ENCODE data around the gene SYDE2. TPM values are rescaled to one million over a fixed set of nuclear protein-coding genes. Genes with fewer than 3 reads are reported as not detected.

The SYDE2 gene
- total RNA-seq, 4 donors from 2014 or later: 7.6 to 15.6 (median 10.9) TPM

GRCh38 chr1:85157436-85157835 is 43.4 kb downstream of the SYDE2 start:
- TF ChIP-seq CTCF (IDR thresholded peaks at IDR 0.05; ENCODE audit: low read depth): no peak

GRCh38 chr1:85153149-85153891 is 47.5 kb downstream of the SYDE2 start:
- no peak for TF ChIP-seq CTCF (IDR thresholded peaks at IDR 0.05; ENCODE audit: low read depth)

DNA sequence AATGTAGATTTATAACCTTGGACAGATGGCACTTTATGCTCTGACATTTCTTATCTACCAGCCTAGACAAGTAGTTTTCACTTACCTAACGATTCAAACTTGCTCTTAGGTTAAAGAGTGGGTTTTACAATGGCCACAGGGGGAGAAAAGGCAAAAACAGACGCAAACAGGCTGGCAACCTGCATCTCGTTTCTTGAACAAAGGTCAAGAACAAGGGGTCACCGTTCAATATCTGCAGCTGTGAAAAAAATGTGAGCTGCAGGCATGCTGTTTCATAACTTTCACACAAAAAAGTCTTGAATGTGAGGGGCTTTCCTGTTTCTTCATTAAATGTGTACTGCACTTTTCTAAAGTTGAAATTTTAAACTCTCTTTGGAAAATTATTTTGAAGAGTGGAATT is 49.4 kb downstream of the SYDE2 start:
- no peak for TF ChIP-seq CTCF (IDR thresholded peaks at IDR 0.05; ENCODE audit: low read depth)

GRCh38 chr1:85149805-85150204 is 51.0 kb downstream of the SYDE2 start:
- TF ChIP-seq CTCF (IDR thresholded peaks at IDR 0.05; ENCODE audit: low read depth): no peak

- TF ChIP-seq CTCF (IDR thresholded peaks at IDR 0.05; ENCODE audit: low read depth): no peak
These were observed 52.1 kb downstream of the SYDE2 start for GRCh38 chr1:85148524-85149250.

DNA sequence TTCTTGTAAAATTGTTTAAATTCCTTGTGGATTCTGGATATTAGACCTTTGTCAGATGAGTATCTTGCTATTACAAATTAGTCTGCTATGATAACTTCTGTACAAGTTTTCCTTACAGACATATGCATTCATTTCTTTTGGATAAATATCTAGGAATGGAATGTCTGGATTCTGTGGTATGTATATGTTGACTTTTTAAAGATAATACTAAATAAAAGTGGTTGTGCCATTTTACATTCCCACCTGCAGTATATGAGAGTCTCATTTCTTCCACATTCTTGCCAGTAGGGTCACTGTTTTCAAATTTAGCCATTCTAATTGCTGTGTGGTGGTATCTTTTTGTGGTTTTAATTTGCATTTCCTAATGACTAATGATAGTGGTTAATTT is 53.9 kb downstream of the SYDE2 start:
- no peak for TF ChIP-seq CTCF (IDR thresholded peaks at IDR 0.05; ENCODE audit: low read depth)

- no peak for TF ChIP-seq CTCF (IDR thresholded peaks at IDR 0.05; ENCODE audit: low read depth)
These were observed 56.5 kb downstream of the SYDE2 start for GRCh38 chr1:85144351-85144750.

Measured in subcutaneous adipose tissue (tissue), 4 donors.